GM11168 (cell line): ENCODE results near the gene TLN1.

Experiments
- in situ Hi-C: fragments of 300-500 bp; cut with MboI; formaldehyde crosslinking; loops from one replicate; pipeline ENCODE4 v1.12.0; 2022; ENCODE audit warnings: low sequenced_read_pairs; ENCODE audit not compliant: unreplicated experiment

TLN1 gene

DNA sequence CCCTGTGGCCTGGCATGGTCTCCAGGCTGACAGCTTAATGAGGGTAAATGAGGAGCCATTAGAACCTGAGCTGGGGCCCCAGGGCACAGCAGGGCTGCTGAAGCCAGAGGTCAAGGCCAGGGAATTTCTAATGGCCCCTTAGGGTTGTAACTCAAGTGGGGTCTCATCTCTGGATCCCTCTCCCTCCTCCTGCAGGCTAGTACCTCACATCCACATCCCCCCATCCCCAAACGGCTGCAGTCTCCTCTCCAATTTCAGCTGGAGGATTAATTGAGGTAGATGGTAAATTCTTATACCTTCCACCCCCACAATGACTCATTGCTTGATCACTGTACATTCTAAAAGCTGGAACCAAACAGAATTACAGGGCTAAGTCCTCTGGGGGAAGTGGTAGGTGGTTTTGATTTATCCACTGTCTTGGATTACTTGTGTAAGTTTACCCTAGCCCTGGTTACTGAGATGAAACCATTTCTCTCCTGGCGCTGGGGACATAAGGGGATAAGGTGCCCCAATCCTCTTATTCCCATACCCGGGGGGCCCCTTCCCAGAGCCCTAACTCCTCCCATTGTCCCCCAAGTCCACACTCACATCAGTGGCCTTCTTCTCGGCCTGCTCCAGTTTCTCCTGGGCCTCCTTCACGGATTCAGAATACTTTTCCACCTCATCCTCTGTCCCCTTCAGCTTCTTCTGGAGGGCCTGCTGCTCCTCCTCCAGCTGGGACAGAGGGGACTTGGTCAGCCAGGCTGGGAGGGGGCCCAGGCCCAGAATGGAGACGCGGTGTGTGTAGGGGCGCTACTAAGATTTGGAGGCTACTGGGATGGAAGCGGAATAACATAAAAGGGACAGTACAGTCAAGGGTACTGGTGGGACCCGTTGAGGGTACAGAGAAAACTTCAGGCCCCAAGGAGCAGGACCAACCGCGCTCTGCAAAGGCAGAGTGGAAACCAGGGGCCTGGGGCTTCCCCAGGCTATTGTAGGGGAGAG, 43.1 kb downstream of the TLN1 start:
- in situ Hi-C loops = no loop called here

DNA sequence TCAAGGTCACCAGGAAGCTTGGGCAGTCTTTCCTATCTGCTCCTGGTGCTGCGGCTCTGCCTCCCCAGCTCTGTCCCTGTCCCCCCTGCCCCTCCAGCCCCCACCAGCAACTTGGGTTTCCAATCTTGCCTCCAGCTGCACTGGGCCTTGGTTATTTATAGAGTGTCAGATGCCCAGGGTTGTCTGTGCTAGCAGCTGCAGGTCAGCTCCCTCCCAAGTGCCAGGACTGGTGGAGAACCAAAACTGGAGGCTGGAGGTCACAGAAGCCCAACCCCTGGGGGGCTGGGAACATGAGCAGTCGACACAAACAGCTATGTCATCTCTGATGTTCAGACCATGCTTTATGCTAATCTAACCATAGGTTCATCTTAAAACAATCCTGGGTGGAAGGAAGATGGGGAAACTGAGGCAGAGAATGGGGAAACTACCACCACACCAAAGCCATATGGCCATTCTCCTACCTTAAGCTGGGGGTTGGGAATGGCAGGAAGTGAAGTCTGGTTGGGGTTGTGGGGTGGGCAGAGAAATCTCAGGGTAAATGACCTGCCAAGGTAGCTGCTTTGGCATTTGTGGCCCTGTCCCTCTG, 43.9 kb downstream of the TLN1 start:
- in situ Hi-C loops = no loop called here

DNA sequence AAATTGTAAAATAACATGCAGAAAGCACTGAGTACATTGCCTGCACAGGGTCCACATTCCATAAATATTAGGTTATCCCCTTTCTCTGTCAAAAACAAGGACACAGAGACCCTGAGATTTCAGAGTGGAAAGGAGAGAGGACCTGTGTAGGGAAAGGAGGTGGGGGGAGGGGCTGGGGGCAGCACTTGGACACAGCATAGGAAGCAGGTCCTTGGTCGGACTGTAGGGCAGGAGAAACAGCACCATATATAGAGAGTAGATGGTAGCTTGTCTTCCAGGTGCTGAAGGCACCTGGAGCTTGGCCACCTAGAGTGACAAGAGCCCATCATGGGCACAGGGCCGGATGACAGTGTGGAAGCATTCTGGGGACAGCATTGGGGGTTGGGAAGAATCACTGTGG, 44.7 kb downstream of the TLN1 start:
- in situ Hi-C loops = no loop called here

DNA sequence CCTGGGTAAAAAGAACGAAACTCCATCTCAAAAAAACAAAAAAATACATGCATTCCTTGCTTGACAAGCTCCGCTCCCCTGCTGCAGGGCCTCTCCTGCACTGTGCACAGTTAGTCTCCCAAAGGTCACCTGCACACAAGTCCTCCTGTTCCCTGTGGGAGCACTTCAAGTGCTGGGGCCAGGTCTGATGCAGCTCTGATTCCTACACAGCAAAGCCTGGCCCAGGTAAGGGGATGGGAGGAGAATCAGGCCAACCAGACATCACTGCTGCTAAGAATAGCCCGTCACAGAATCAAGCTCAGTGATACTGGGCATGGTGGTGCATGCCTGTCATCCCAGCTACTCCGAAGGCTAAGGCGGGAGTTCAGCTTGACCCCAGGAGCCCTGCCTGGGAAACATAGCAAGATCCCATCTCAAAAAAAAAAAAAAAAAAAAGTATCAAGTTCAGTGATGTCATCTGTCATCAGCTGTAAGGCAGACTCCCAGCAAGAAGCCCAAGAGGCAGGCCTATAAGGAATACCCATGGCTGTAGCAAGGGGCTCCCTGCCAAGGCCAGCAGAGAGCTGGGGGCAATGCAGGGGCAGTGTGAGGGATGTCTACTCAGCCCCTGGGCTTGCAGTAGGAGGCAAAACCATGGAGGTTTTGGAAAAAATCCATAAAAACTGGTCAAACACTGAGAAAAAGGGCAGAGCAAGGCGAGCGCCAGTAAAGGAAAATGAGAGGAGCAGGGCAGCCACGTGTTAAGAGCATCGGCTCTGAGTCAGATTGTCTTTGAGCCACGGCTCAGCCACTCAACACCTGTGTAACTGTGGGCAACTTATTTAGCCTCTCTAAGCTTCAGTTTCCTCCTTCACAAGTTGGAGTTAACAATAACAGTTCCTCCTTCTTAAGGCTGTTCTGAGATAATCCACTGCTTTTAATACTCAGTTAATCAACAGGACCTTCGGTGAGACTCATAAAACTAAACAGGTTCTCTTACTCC, 45.5 kb downstream of the TLN1 start:
- in situ Hi-C loops = no loop called here

DNA sequence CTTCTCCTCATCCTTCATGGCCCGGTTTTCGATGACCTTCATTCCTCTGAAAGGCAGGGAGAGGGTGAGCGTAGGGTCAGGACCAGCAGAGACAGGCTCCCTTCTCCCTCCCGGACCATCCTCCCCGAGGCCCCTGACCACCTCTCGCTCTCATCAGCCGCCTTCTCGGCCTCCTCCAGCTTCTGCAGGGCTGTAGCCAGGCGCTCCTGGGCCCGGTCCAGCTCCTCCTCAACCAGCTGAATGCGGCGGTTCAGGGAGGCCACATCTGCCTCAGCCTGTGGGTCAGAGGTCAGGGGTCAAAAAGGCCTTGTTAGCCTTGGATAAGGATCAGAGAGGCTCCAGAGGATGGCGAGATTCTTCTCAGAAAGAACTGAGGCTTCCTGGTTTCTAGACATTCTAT, 46.5 kb downstream of the TLN1 start:
- in situ Hi-C loops = no loop called here

DNA sequence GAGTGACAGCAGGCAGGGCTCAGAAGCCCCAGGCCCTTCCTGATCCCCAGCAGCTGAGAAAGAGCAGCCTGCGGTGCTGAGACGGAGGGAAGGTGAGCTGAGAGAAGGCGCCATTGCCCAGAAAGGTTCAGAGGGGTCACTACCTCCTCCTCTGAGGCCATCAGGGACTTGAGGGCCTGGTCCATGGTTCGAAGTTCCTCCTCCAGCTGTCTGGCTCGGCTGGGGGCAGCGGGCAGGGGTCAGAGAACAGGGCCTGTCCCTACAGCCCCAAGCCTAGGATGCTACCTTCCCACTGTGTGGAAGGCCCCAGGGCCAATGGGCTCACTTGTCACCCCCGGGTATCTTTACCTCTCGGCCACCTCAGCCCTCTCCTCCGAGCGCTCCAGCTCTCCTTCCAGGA, 47.1 kb downstream of the TLN1 start:
- in situ Hi-C loops = no loop called here

DNA sequence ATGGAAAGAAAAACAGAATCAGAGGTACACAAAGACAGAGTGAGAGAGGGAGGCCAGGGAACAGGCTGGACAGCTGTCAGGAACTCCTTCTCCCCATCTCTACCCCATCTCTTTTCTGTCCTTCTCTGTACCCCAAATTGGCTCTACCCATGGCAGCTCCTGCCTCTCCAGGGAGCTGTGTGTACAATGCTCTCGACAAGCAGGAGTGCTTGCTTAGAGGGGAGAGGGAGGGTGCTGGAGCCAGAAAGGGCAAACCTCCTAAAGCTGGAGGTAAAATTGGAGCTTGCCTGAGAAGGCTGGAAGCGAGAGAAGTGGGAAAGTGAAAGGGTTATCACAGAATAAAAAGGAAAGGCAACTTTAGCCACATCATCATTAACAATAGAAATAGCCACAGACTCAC, 48.7 kb downstream of the TLN1 start:
- in situ Hi-C loops = no loop called here

DNA sequence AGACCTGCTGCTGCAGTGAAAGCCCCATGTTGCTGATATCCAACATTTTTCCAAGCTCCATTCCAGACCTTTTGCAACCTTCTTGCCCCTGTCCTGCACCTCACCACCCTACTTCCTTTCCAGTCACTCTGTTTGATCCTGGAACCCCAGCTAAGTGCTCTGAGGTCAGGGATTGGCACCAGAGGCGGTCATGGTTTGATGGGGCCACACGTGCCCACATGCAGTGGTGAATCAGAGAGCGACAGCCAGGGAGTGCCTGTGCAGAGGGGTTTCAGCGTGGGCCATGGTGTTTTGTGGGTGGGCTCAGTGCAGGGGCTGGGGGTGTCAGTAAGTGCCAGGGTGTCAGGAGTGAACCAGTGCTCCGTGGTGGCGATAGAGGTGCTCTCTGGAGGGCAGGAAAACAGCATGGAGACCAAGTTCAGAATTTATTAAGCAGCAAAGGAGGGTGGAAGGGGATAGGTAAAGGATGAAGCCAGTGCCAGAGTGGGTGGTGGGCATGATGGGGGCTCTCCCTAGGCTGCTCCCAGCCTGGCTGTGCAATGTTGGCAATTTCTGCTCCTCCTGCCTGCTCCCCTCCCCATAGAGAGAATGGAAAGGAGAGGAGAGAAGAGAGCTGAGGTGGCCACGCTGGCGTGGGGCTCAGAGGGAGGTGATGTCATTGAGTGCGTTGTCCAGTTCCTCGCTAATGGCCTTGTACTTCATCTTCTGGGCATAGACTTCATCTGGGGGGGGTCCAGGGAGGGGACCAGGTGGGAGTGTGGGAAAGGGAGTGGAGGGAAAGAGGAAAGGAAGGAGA, 49.3 kb downstream of the TLN1 start:
- in situ Hi-C loops = no loop called here

DNA sequence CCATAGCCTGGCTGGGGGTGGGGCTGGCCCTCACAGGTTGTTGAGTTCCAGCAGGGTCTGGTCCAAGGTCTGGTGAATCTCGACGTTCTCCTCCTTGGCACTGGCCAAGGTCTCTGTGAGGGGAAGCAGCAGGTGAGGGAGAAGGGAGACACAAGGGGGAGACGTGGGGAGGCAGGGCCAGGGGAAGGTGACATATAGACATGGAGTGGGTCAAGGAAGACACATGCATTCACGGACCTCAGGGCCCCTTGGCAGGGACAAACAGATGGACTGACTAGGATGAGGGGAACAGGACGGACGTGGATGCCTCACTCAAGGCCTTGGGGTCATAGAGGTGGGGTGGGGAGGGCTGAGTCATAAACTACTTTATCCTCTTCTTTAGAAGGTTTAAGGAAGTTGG, 49.9 kb downstream of the TLN1 start:
- in situ Hi-C loops = no loop called here

DNA sequence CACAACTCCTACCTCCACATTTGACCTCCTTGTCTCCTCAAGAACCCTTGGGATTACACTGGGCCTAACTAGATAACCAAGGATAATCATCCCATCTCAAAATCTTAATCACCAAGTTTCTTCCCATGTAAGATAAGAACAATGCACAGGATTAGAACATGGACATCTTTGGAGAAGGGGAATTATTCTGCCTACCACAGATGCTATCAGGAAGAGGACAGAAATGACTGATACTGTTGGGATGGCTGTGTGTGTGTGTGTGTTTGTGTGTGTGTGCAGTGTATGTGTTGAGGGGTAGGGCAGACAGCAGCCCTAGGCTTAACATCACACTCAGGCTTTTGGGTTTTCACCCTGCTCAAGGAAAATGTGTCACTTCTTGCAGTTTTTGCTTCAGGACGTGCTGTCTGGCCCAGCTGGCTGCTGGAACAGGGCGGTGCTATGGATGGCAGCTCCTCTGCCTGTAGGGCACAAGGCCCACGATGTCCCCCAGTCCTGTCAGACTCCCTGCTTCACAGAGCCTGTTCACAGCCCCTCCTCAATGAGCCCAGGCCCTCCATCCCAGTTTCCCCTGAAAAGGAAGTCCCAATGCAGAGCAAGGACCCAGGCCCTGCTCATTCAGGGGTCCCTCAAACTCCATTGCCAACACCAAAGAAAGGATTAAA, 50.5 kb downstream of the TLN1 start:
- in situ Hi-C loops = no loop called here

DNA sequence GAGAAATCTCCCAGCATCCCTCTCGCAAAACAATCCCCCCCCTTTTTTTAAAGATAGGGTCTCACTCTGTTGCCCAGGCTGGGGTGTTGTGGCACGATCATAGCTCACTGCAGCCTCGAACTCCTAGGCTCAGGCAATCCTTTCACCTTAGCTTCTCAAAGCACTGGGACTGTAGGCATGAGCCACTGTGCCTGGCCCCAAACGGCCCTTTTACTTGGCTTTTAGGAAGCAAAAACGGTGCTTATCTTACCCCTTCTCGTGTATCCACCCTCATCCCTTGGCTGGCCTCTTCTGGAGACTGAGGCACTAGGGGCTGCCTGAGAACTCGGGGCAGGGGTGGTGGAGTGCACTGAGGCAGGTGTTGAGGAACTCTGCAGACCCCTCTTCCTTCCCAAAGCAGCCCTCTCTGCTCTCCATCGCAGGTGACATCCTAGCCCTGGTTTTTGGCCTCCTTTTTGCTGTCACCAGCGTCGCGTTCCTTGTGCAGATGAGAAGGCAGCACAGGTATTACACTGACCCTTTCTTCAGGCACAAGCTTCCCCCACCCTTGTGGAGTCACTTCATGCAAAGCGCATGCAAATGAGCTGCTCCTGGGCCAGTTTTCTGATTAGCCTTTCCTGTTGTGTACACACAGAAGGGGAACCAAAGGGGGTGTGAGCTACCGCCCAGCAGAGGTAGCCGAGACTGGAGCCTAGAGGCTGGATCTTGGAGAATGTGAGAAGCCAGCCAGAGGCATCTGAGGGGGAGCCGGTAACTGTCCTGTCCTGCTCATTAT, 51.5 kb downstream of the TLN1 start:
- in situ Hi-C loops = no loop called here

DNA sequence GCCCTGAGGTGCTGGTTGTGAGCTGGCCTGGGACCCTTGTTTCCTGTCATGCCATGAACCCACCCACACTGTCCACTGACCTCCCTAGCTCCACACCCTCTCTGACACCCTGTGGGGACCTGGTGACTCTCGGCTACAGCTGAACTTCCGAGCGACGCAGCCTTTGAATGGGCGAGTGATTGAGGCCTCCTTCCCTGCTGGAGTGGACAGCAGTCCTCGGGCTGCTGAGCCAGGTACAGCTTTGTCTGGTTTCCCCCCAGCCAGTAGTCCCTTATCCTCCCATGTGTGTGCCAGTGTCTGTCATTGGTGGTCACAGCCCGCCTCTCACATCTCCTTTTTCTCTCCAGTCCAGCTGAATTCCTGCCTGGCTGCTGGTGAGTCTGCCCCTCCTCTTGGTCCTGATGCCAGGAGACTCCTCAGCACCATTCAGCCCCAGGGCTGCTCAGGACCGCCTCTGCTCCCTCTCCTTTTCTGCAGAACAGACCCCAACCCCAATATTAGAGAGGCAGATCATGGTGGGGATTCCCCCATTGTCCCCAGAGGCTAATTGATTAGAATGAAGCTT, 52.1 kb downstream of the TLN1 start:
- in situ Hi-C loops = no loop called here

DNA sequence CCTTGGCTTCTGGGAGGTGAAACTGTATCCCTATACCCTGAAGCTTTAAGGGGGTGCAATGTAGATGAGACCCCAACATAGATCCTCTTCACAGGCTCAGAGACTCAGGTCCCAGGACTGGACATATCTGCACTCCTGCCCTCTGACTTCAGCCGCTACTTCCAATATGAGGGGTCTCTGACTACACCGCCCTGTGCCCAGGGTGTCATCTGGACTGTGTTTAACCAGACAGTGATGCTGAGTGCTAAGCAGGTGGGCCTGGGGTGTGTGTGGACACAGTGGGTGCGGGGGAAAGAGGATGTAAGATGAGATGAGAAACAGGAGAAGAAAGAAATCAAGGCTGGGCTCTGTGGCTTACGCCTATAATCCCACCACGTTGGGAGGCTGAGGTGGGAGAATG, 52.9 kb downstream of the TLN1 start:
- in situ Hi-C loops = no loop called here

DNA sequence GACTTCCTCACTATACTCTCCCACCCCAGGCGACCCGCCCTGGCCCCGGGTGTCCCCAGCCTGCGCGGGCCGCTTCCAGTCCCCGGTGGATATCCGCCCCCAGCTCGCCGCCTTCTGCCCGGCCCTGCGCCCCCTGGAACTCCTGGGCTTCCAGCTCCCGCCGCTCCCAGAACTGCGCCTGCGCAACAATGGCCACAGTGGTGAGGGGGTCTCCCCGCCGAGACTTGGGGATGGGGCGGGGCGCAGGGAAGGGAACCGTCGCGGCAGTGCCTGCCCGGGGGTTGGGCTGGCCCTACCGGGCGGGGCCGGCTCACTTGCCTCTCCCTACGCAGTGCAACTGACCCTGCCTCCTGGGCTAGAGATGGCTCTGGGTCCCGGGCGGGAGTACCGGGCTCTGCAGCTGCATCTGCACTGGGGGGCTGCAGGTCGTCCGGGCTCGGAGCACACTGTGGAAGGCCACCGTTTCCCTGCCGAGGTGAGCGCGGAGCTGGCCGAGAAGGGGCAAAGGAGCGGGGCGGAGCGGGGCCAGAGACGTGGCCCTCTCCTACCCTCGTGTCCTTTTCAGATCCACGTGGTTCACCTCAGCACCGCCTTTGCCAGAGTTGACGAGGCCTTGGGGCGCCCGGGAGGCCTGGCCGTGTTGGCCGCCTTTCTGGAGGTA, 56.1 kb downstream of the TLN1 start:
- in situ Hi-C loops = no loop called here

DNA sequence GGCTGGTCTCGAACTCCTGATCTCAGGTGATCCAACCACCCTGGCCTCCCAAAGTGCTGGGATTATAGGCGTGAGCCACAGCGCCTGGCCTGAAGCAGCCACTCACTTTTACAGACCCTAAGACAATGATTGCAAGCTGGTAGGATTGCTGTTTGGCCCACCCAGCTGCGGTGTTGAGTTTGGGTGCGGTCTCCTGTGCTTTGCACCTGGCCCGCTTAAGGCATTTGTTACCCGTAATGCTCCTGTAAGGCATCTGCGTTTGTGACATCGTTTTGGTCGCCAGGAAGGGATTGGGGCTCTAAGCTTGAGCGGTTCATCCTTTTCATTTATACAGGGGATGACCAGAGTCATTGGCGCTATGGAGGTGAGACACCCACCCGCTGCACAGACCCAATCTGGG, 56.8 kb downstream of the TLN1 start:
- in situ Hi-C loops = no loop called here

DNA sequence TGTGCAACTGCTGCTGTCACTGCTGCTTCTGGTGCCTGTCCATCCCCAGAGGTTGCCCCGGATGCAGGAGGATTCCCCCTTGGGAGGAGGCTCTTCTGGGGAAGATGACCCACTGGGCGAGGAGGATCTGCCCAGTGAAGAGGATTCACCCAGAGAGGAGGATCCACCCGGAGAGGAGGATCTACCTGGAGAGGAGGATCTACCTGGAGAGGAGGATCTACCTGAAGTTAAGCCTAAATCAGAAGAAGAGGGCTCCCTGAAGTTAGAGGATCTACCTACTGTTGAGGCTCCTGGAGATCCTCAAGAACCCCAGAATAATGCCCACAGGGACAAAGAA, 58.0 kb downstream of the TLN1 start:
- in situ Hi-C loops = no loop called here

DNA sequence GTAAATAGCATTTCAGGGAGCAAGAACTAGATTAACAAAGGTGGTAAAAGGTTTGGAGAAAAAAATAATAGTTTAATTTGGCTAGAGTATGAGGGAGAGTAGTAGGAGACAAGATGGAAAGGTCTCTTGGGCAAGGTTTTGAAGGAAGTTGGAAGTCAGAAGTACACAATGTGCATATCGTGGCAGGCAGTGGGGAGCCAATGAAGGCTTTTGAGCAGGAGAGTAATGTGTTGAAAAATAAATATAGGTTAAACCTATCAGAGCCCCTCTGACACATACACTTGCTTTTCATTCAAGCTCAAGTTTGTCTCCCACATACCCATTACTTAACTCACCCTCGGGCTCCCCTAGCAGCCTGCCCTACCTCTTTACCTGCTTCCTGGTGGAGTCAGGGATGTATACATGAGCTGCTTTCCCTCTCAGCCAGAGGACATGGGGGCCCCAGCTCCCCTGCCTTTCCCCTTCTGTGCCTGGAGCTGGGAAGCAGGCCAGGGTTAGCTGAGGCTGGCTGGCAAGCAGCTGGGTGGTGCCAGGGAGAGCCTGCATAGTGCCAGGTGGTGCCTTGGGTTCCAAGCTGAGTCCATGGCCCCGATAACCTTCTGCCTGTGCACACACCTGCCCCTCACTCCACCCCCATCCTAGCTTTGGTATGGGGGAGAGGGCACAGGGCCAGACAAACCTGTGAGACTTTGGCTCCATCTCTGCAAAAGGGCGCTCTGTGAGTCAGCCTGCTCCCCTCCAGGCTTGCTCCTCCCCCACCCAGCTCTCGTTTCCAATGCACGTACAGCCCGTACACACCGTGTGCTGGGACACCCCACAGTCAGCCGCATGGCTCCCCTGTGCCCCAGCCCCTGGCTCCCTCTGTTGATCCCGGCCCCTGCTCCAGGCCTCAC, 58.6 kb downstream of the TLN1 start, which contains the start of gene CA9:
Gene CA9 (plus strand): TSS at position 797 of the 893 bp plus-strand sequence. CDS start 32 bp downstream, at position 829.
- in situ Hi-C loops = no loop called here
